ENCODE data around the gene TIRAP.

The TIRAP gene

GRCh38 chr11:126318574-126319373 is 35.9 kb downstream of the TIRAP start:
- TF ChIP-seq FOXM1 (IDR thresholded peaks at IDR 0.05; ENCODE audit: borderline replicate concordance, low read depth): no peak
- TF ChIP-seq REST (IDR thresholded peaks at IDR 0.05; ENCODE audit: low read depth): no peak
- no peak for TF ChIP-seq RAD21 (IDR thresholded peaks at IDR 0.05; ENCODE audit: low read depth)
- no peak for TF ChIP-seq YY1 (IDR thresholded peaks at IDR 0.05; ENCODE audit: low read depth)
- TF ChIP-seq EGR1 (IDR thresholded peaks at IDR 0.05): no peak
- no peak for TF ChIP-seq NFIC (IDR thresholded peaks at IDR 0.05)
- TF ChIP-seq USF1 (IDR thresholded peaks at IDR 0.05): no peak
- TF ChIP-seq CEBPB (IDR thresholded peaks at IDR 0.05): no peak
- TF ChIP-seq EP300 (IDR thresholded peaks at IDR 0.05; ENCODE audit: borderline replicate concordance): no peak
- TF ChIP-seq TCF12 (IDR thresholded peaks at IDR 0.05; ENCODE audit: low read depth): no peak
- TF ChIP-seq MAX (IDR thresholded peaks at IDR 0.05): no peak
- no peak for TF ChIP-seq TAF1 (IDR thresholded peaks at IDR 0.05; ENCODE audit: low read depth)
- TF ChIP-seq ZBTB7A (IDR thresholded peaks at IDR 0.05; ENCODE audit: low read depth): no peak
- no peak for TF ChIP-seq CREB1 (IDR thresholded peaks at IDR 0.05; ENCODE audit: low read depth)
- TF ChIP-seq TEAD4 (IDR thresholded peaks at IDR 0.05): no peak

GRCh38 chr11:126319374-126319740 is 36.5 kb downstream of the TIRAP start:
- TF ChIP-seq NFIC (IDR thresholded peaks at IDR 0.05) (no peak), TEAD4 (IDR thresholded peaks at IDR 0.05) (no peak), CEBPB (IDR thresholded peaks at IDR 0.05) (no peak), EGR1 (IDR thresholded peaks at IDR 0.05) (no peak), MAX (IDR thresholded peaks at IDR 0.05) (no peak)

DNA sequence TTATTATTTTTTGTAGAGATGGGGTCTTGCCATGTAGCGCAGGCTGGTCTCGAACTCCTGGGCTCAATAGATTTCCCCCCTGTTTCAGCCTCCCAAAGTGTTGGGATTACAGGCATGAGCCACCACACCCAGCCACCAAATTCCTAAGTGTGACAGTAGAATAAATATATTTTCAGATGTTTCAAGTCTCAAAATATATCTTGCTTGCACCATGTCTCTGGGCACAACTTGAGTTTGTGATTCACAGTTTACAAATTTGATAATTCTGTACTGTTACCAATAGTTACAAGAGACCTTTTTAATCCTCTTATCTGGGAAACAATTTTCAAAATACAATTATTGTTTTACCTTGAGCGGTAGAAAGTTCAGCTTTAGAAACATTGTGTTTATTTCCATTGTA is 40.1 kb downstream of the TIRAP start:
- TF ChIP-seq TEAD4 (IDR thresholded peaks at IDR 0.05) (no peak), USF1 (IDR thresholded peaks at IDR 0.05) (no peak), CEBPB (IDR thresholded peaks at IDR 0.05) (no peak), ZBTB7A (IDR thresholded peaks at IDR 0.05; ENCODE audit: low read depth) (no peak), MAX (IDR thresholded peaks at IDR 0.05) (no peak), NFIC (IDR thresholded peaks at IDR 0.05) (no peak), CREB1 (IDR thresholded peaks at IDR 0.05; ENCODE audit: low read depth) (no peak), FOXM1 (IDR thresholded peaks at IDR 0.05; ENCODE audit: borderline replicate concordance, low read depth) (no peak), TCF12 (IDR thresholded peaks at IDR 0.05; ENCODE audit: low read depth) (no peak)

DNA sequence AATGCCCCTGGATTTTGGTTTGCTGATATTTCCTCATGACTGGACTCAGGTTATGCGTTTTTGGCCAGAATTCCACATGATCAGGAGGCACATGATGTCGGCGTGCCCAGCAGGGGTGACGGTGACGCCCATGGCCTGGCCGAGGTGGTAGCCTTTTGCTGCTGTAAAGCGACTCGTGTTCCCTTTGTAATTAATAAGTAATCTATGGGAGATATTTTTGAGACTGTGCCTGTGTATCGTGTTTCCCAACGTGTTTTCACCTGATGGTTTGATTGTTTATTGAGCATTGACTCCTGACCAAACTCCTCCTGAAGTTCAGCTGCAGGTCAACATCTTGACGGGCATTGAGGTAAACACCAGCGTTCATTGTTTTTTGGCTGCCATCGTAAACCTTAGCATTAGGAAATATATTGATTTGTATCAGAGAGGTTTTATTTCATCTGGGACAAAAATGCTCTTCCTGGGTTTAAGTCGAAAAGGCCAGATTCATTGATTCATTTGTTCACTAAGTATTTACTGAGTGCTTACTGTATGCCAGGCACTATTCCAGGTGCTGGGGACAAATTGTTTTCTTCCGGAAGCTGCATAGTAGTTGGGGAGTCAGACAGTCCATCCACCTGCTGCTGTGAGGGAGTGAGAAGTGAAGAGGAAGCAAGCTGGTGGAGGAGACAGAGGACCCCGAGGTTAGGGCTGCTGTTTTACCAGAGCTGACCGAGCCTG is 44.5 kb downstream of the TIRAP start:
- TF ChIP-seq TEAD4 (IDR thresholded peaks at IDR 0.05) (no peak), ZBTB7A (IDR thresholded peaks at IDR 0.05; ENCODE audit: low read depth) (no peak), EGR1 (IDR thresholded peaks at IDR 0.05) (no peak), RAD21 (IDR thresholded peaks at IDR 0.05; ENCODE audit: low read depth) (no peak), USF1 (IDR thresholded peaks at IDR 0.05) (no peak), FOXM1 (IDR thresholded peaks at IDR 0.05; ENCODE audit: borderline replicate concordance, low read depth) (no peak), MAX (IDR thresholded peaks at IDR 0.05) (no peak), CREB1 (IDR thresholded peaks at IDR 0.05; ENCODE audit: low read depth) (no peak), TAF1 (IDR thresholded peaks at IDR 0.05; ENCODE audit: low read depth) (no peak), EP300 (IDR thresholded peaks at IDR 0.05; ENCODE audit: borderline replicate concordance) (no peak), REST (IDR thresholded peaks at IDR 0.05; ENCODE audit: low read depth) (no peak), NFIC (IDR thresholded peaks at IDR 0.05) (no peak), TCF12 (IDR thresholded peaks at IDR 0.05; ENCODE audit: low read depth) (no peak), YY1 (IDR thresholded peaks at IDR 0.05; ENCODE audit: low read depth) (no peak), CEBPB (IDR thresholded peaks at IDR 0.05) (no peak)

Data from Ishikawa (cell line).